GM21526 (cell line): ENCODE results near the gene JAGN1.
"Not testable (repeated sequence)": the region's sequence is repeated elsewhere in the genome, so short reads cannot be mapped to it uniquely, and the experiment has no call there.

Experiments used
- ATAC-seq: cut with Tn5 transposase; IDR thresholded peaks from one replicate; pipeline ENCODE4 v1.9.1; 2021; ENCODE audit warnings: moderate library complexity; ENCODE audit not compliant: unreplicated experiment, low FRiP score

JAGN1 gene

GRCh38 chr3:9865125-9865637 is 25.2 kb upstream of the JAGN1 start:
- ATAC-seq: not testable (repeated sequence)

GRCh38 chr3:9866639-9867038 is 23.8 kb upstream of the JAGN1 start:
- ATAC-seq: no peak

GRCh38 chr3:9867106-9867505 is 23.3 kb upstream of the JAGN1 start:
- no peak for ATAC-seq

GRCh38 chr3:9869955-9870354 is 20.5 kb upstream of the JAGN1 start:
- no peak for ATAC-seq

GRCh38 chr3:9870978-9871377 is 19.4 kb upstream of the JAGN1 start:
- no peak for ATAC-seq

- not testable (repeated sequence) for ATAC-seq
Observed at GRCh38 chr3:9872067-9872466, 18.3 kb upstream of the JAGN1 start.

- ATAC-seq: no peak
Observed at GRCh38 chr3:9875448-9875847, 15.0 kb upstream of the JAGN1 start.

GRCh38 chr3:9876255-9876654 is 14.2 kb upstream of the JAGN1 start:
- not testable (repeated sequence) for ATAC-seq

- ATAC-seq: no peak
Observed at GRCh38 chr3:9876991-9877390, 13.4 kb upstream of the JAGN1 start.

- ATAC-seq: no peak
Observed at GRCh38 chr3:9878700-9879099, 11.7 kb upstream of the JAGN1 start.

GRCh38 chr3:9879830-9880549 is 10.4 kb upstream of the JAGN1 start, which contains the start of gene CIDEC:
CIDEC (minus strand) TSS chr3:9880253; CDS start chr3:9878486, 1,767 bp downstream.
- no peak for ATAC-seq

- no peak for ATAC-seq
Observed at GRCh38 chr3:9881441-9881840, 9.0 kb upstream of the JAGN1 start.

GRCh38 chr3:9883706-9884554 is 6.5 kb upstream of the JAGN1 start:
- no peak for ATAC-seq

- no peak for ATAC-seq
Observed at GRCh38 chr3:9884555-9885165, 5.8 kb upstream of the JAGN1 start.

GRCh38 chr3:9886328-9886727 is 4.1 kb upstream of the JAGN1 start:
- no peak for ATAC-seq

- no peak for ATAC-seq
Observed at GRCh38 chr3:9887480-9887879, 2.9 kb upstream of the JAGN1 start.

- ATAC-seq: no peak
Observed at GRCh38 chr3:9888540-9888939, 1.9 kb upstream of the JAGN1 start.

- ATAC-seq: no peak
Observed at GRCh38 chr3:9889405-9889804, 1.0 kb upstream of the JAGN1 start.

- no peak for ATAC-seq
Observed at GRCh38 chr3:9891072-9891622, 737 bp downstream of the JAGN1 start.

GRCh38 chr3:9893739-9894138 is 3.3 kb downstream of the JAGN1 start:
- no peak for ATAC-seq

GRCh38 chr3:9895715-9896114 is 5.3 kb downstream of the JAGN1 start:
- not testable (repeated sequence) for ATAC-seq
